ENCODE measurements around the gene ACOT11. TPM values are rescaled to one million over a fixed set of nuclear protein-coding genes. Genes with fewer than 3 reads are reported as not detected.
"Not testable (repeated sequence)": the region's sequence is repeated elsewhere in the genome, so short reads cannot be mapped to it uniquely, and the experiment has no call there.

ACOT11 gene
- total RNA-seq, 1 experiment from 2014 or later = 1.9 TPM

DNA sequence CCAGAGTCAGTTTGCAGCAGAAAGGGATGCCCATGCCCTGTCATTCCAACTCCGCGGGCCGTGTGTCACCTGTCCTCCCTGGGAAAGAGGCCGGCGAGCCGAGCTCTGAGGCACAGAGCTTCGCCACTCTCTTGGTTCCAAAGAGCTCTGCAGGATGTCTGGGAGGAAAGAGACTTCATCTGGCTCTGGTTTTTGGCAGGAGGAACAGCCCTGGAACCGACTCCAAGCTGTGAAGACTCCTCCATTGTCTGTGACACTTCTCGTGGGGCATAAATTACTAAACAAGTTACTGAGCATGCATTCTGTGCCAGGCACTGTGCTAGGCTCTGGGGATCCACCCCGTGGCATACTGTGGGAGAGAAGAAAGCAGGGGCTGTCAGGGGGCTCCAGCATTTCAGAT, 79.2 kb downstream of the ACOT11 start:
- DNase-seq (ENCODE audit: low read depth, low spot score) (no peak), ATAC-seq (no peak)
- in situ Hi-C loops (cut with HindIII; ENCODE audit: low pct_unique_long_range_greater_than_20kb, low sequenced_read_pairs) = no loop called here
- Histone ChIP-seq H3K4me1 (ENCODE audit: control insufficient read depth, insufficient read depth, low read length) (no peaks in the 10 kb centered on the region), H3K4me3 (ENCODE audit: low read depth in 2 of 2, low read length in 2 of 2) (no peak overlapping the region), H3K27me3 (ENCODE audit: control insufficient read depth, insufficient read depth, low read length) (no peaks in the 10 kb centered on the region; the same call in 1 of the 2 replicates), H3K9me3 (ENCODE audit: control insufficient read depth, insufficient read depth, low read depth, low read length) (no peaks in the 10 kb centered on the region), H3K27ac (ENCODE audit: low read length) (no peak overlapping the region), H3K36me3 (ENCODE audit: control insufficient read depth, insufficient read depth, low read length) (no peaks in the 10 kb centered on the region)
- TF ChIP-seq SIN3A (IDR thresholded peaks at IDR 0.05; ENCODE audit: borderline replicate concordance, insufficient read depth, low read depth, low read length) = no peak
- TF ChIP-seq, protein P1, sequence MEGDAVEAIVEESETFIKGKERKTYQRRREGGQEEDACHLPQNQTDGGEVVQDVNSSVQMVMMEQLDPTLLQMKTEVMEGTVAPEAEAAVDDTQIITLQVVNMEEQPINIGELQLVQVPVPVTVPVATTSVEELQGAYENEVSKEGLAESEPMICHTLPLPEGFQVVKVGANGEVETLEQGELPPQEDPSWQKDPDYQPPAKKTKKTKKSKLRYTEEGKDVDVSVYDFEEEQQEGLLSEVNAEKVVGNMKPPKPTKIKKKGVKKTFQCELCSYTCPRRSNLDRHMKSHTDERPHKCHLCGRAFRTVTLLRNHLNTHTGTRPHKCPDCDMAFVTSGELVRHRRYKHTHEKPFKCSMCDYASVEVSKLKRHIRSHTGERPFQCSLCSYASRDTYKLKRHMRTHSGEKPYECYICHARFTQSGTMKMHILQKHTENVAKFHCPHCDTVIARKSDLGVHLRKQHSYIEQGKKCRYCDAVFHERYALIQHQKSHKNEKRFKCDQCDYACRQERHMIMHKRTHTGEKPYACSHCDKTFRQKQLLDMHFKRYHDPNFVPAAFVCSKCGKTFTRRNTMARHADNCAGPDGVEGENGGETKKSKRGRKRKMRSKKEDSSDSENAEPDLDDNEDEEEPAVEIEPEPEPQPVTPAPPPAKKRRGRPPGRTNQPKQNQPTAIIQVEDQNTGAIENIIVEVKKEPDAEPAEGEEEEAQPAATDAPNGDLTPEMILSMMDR (IDR thresholded peaks at IDR 0.05) = no peak
- no peak for TF ChIP-seq TCF7L2 (IDR thresholded peaks at IDR 0.05; ENCODE audit: low read depth, low read length)
- TF ChIP-seq, protein P2, sequence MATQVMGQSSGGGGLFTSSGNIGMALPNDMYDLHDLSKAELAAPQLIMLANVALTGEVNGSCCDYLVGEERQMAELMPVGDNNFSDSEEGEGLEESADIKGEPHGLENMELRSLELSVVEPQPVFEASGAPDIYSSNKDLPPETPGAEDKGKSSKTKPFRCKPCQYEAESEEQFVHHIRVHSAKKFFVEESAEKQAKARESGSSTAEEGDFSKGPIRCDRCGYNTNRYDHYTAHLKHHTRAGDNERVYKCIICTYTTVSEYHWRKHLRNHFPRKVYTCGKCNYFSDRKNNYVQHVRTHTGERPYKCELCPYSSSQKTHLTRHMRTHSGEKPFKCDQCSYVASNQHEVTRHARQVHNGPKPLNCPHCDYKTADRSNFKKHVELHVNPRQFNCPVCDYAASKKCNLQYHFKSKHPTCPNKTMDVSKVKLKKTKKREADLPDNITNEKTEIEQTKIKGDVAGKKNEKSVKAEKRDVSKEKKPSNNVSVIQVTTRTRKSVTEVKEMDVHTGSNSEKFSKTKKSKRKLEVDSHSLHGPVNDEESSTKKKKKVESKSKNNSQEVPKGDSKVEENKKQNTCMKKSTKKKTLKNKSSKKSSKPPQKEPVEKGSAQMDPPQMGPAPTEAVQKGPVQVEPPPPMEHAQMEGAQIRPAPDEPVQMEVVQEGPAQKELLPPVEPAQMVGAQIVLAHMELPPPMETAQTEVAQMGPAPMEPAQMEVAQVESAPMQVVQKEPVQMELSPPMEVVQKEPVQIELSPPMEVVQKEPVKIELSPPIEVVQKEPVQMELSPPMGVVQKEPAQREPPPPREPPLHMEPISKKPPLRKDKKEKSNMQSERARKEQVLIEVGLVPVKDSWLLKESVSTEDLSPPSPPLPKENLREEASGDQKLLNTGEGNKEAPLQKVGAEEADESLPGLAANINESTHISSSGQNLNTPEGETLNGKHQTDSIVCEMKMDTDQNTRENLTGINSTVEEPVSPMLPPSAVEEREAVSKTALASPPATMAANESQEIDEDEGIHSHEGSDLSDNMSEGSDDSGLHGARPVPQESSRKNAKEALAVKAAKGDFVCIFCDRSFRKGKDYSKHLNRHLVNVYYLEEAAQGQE (IDR thresholded peaks at IDR 0.05; ENCODE audit: insufficient read depth in 1 of 2, low read depth in 2 of 2, low read length in 1 of 2) = no peak
- no peak for TF ChIP-seq POLR2AphosphoS5 (IDR thresholded peaks at IDR 0.05; ENCODE audit: low read depth, low read length)
- ChIA-PET CTCF (no interaction called here), POLR2A (no interaction called here)
- BruUV-seq (replicated peaks) = no TSS peak
- intact Hi-C loops (cut with micrococcal nuclease; ENCODE audit: unreplicated experiment) = no loop called here

DNA sequence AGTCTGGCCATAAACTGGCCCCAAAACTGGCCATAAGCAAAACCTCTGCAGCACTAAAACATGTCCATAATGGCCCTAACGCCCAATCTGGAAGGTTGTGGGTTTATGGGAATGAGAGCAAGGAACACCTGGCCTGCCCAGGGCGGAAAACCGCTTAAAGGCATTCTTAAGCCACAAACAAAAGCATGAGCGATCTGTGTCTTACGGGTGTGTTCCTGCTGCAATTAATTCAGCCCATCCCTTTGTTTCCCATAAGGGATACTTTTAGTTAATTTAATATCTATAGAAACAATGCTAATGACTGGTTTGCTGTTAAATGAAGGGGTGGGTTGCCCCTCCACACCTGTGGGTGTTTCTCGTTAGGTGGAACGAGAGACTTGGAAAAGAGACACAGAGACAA, 87.8 kb downstream of the ACOT11 start:
- ATAC-seq; POLR2A ChIA-PET; H3K4me1 ChIP-seq (ENCODE audit: control insufficient read depth, insufficient read depth, low read length); H3K4me3 ChIP-seq (ENCODE audit: low read depth in 2 of 2, low read length in 2 of 2); CTCF ChIA-PET; DNase-seq (ENCODE audit: low read depth, low spot score); intact Hi-C loops (cut with micrococcal nuclease; ENCODE audit: unreplicated experiment); H3K36me3 ChIP-seq (ENCODE audit: control insufficient read depth, insufficient read depth, low read length); BruUV-seq (replicated peaks); in situ Hi-C loops (cut with HindIII; ENCODE audit: low pct_unique_long_range_greater_than_20kb, low sequenced_read_pairs); H3K27ac ChIP-seq (ENCODE audit: low read length); H3K27me3 ChIP-seq (ENCODE audit: control insufficient read depth, insufficient read depth, low read length); H3K9me3 ChIP-seq (ENCODE audit: control insufficient read depth, insufficient read depth, low read depth, low read length): not testable (repeated sequence)

DNA sequence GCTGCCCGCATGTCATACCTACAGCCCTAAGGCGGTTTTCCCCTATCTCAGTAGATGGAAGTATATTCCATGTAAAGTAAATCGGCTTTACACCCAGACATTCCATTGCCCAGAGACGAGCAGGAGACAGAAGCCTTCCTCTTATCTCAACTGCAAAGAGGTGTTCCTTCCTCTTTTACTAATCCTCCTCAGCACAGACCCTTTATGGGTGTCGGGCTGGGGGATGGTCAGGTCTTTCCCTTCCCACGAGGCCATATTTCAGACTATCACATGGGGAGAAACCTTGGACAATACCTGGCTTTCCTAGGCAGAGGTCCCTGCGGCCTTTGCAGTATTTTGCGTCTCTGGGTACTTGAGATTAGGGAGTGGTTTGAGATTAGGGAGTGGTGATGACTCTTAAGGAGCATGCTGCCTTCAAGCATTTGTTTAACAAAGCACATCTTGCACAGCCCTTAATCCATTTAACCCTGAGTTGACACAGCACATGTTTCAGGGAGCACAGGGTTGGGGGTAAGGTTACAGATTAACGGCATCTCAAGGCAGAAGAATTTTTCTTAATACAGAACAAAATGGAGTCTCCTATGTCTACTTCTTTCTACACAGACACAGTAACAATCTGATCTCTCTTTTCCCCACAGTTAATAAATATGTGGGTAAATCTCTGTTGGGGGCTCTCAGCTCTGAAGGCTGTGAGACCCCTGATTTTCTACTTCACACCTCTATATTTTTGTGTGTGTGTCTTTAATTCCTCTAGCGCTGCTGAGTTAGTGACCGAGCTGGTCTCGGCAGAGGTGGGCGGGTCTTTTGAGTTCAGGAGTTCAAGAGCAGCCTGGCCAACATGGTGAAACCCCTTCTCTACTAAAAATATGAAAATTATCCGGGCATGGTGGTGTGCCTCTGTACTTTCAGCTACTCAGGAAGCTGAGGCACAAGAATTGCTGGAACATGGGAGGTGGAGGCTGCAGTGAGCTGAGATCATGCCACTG, 88.7 kb downstream of the ACOT11 start:
- in situ Hi-C loops (cut with HindIII; ENCODE audit: low pct_unique_long_range_greater_than_20kb, low sequenced_read_pairs); ATAC-seq: not testable (repeated sequence)

More for the DNA sequence above, 88.7 kb downstream of the ACOT11 start:
- H3K27me3 ChIP-seq (ENCODE audit: control insufficient read depth, insufficient read depth, low read length); CTCF ChIA-PET; H3K9me3 ChIP-seq (ENCODE audit: control insufficient read depth, insufficient read depth, low read depth, low read length); DNase-seq (ENCODE audit: low read depth, low spot score); POLR2A ChIA-PET; H3K4me3 ChIP-seq (ENCODE audit: low read depth in 2 of 2, low read length in 2 of 2); H3K4me1 ChIP-seq (ENCODE audit: control insufficient read depth, insufficient read depth, low read length); H3K36me3 ChIP-seq (ENCODE audit: control insufficient read depth, insufficient read depth, low read length); BruUV-seq (replicated peaks); intact Hi-C loops (cut with micrococcal nuclease; ENCODE audit: unreplicated experiment); H3K27ac ChIP-seq (ENCODE audit: low read length): not testable (repeated sequence)
